Measurements from ENCODE around the gene PLXNA4.

The PLXNA4 gene

DNA sequence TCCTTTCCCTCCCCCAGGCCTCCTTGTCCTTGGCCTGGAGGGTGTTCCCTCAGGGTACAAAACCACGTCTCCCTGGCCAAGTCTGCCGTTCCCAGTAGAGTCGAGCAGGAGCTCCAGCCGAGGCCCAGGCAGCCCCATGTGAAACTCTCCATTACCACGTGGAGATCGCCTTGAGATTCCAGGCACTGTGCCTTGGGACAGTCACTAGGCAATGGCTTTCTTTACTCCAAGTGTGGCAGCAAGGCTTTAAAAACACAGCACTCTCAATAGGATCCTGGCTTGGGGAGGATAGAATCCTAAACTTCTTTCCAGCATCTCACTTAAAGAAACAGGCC lies 57.5 kb downstream of the PLXNA4 start:
- CTCF ChIA-PET: interaction anchor here (0.7 kb wide), 1 partner anchor 273 kb away, joined by 3 read pairs; no protein-coding TSS in a partner anchor
- TF ChIP-seq, protein P1, sequence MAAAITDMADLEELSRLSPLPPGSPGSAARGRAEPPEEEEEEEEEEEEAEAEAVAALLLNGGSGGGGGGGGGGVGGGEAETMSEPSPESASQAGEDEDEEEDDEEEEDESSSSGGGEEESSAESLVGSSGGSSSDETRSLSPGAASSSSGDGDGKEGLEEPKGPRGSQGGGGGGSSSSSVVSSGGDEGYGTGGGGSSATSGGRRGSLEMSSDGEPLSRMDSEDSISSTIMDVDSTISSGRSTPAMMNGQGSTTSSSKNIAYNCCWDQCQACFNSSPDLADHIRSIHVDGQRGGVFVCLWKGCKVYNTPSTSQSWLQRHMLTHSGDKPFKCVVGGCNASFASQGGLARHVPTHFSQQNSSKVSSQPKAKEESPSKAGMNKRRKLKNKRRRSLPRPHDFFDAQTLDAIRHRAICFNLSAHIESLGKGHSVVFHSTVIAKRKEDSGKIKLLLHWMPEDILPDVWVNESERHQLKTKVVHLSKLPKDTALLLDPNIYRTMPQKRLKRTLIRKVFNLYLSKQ (tag by site-specific recombination; IDR thresholded peaks at IDR 0.05; ENCODE audit: borderline replicate concordance): no peak
- TF ChIP-seq, protein P2, sequence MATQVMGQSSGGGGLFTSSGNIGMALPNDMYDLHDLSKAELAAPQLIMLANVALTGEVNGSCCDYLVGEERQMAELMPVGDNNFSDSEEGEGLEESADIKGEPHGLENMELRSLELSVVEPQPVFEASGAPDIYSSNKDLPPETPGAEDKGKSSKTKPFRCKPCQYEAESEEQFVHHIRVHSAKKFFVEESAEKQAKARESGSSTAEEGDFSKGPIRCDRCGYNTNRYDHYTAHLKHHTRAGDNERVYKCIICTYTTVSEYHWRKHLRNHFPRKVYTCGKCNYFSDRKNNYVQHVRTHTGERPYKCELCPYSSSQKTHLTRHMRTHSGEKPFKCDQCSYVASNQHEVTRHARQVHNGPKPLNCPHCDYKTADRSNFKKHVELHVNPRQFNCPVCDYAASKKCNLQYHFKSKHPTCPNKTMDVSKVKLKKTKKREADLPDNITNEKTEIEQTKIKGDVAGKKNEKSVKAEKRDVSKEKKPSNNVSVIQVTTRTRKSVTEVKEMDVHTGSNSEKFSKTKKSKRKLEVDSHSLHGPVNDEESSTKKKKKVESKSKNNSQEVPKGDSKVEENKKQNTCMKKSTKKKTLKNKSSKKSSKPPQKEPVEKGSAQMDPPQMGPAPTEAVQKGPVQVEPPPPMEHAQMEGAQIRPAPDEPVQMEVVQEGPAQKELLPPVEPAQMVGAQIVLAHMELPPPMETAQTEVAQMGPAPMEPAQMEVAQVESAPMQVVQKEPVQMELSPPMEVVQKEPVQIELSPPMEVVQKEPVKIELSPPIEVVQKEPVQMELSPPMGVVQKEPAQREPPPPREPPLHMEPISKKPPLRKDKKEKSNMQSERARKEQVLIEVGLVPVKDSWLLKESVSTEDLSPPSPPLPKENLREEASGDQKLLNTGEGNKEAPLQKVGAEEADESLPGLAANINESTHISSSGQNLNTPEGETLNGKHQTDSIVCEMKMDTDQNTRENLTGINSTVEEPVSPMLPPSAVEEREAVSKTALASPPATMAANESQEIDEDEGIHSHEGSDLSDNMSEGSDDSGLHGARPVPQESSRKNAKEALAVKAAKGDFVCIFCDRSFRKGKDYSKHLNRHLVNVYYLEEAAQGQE (tag by site-specific recombination; IDR thresholded peaks at IDR 0.05): peak; percentile 7; the same call in 1 of the 2 replicates
- Histone ChIP-seq H3K4me1 (ENCODE audit: control insufficient read depth, insufficient read depth, low read length) (no peaks in the 10 kb centered on the region), H3K4me3 (ENCODE audit: low read depth, low read length) (no peak overlapping the region), H3K27ac (ENCODE audit: extremely low read depth, low read depth, low read length) (no peak overlapping the region), H3K36me3 (ENCODE audit: control insufficient read depth in 2 of 2, insufficient read depth in 1 of 2, low read length in 2 of 2) (no peaks in the 10 kb centered on the region), H3K9me3 (ENCODE audit: control insufficient read depth, insufficient read depth, low read depth, low read length) (no peaks in the 10 kb centered on the region)
- POLR2A ChIA-PET: no interaction called here

DNA sequence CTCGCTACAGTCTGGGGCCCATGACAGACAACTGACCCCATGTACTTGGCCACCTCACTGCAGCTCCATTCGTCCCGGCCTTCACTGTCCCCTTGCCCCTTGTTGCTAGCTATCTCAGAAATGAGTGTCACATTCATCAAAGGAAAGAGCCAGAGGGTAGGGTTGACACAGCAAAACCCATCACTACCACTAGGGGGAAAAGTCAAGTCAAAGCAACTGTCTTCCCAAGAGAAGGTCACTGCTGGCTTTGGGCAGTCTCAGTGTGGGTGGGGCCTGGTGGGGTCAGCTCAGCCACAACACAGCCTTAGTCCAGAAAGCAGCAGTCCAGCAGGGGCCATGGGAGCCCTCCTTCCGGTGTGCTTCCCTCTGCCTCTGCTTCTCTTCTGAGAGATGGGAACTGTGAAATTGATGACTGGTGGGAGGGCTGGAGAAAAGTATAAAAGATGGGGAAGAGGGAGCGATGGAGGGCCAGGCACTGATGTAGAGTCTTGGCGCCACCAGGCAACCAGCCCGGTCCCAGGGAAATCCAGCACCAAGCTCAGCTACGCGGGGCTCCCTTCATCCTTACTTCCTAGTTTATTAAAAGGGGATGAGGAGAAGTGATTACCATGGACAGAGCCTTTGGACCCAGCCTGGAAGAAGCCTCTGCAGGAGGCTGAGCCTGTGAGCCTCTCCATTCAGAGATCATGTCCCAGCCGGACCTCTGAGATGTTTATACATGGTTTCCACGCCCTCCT lies 58.0 kb downstream of the PLXNA4 start:
- CTCF ChIA-PET: interaction anchor here (0.6 to 2.0 kb wide), 10 partner anchors 11 to 273 kb away, joined by 3 to 10 read pairs (median 4); no protein-coding TSS in a partner anchor

More for the DNA sequence above, 58.0 kb downstream of the PLXNA4 start:
- TF ChIP-seq SCRT2 (tag by site-specific recombination; IDR thresholded peaks at IDR 0.05) (no peak), KLF9 (tag by site-specific recombination; IDR thresholded peaks at IDR 0.05; ENCODE audit: low read depth) (no peak)
- TF ChIP-seq, protein P3, sequence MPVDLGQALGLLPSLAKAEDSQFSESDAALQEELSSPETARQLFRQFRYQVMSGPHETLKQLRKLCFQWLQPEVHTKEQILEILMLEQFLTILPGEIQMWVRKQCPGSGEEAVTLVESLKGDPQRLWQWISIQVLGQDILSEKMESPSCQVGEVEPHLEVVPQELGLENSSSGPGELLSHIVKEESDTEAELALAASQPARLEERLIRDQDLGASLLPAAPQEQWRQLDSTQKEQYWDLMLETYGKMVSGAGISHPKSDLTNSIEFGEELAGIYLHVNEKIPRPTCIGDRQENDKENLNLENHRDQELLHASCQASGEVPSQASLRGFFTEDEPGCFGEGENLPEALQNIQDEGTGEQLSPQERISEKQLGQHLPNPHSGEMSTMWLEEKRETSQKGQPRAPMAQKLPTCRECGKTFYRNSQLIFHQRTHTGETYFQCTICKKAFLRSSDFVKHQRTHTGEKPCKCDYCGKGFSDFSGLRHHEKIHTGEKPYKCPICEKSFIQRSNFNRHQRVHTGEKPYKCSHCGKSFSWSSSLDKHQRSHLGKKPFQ (tag by site-specific recombination; IDR thresholded peaks at IDR 0.05): no peak
- TF ChIP-seq, protein P2 (tag by site-specific recombination; IDR thresholded peaks at IDR 0.05): peak; percentile 93
- Histone ChIP-seq H3K36me3 (ENCODE audit: control insufficient read depth in 2 of 2, insufficient read depth in 1 of 2, low read length in 2 of 2) (no peaks in the 10 kb centered on the region), H3K27ac (ENCODE audit: extremely low read depth, low read depth, low read length) (no peak overlapping the region), H3K9me3 (ENCODE audit: control insufficient read depth, insufficient read depth, low read depth, low read length) (no peaks in the 10 kb centered on the region), H3K4me1 (ENCODE audit: control insufficient read depth, insufficient read depth, low read length) (no peaks in the 10 kb centered on the region), H3K4me3 (ENCODE audit: low read depth, low read length) (no peak overlapping the region)
- POLR2A ChIA-PET: no interaction called here

All from HEK293 (cell line).